K562 (cell line): Measurements from ENCODE around the gene SLC22A7. TPM values are rescaled to one million over a fixed set of nuclear protein-coding genes. Genes with fewer than 3 reads are reported as not detected.

Experiments used
- ARID2 ChIP-seq: fragments of 450-650 bp; IDR thresholded peaks from 2 replicates; pipeline ENCODE4 v1.6.1; 2017; ENCODE audit warnings: antibody characterized with exemption, mild to moderate bottlenecking
- ATF4 ChIP-seq: fragments of 450-650 bp; formaldehyde crosslinking; IDR thresholded peaks from 2 replicates; pipeline ENCODE4 v1.4.0; 2022; ENCODE audit warnings: mild to moderate bottlenecking, moderate library complexity
- DACH1 ChIP-seq: fragments of 450-650 bp; IDR thresholded peaks from 2 replicates; pipeline ENCODE4 v1.6.1; 2018; ENCODE audit not compliant: partially characterized antibody
- HEY1 ChIP-seq: fragments of 250-450 bp; sonication (Bioruptor Pico); IDR thresholded peaks from 2 replicates; pipeline ENCODE4 v1.5.0; 2020; ENCODE audit warnings: mild to moderate bottlenecking, moderate library complexity, borderline replicate concordance
- ILF3 ChIP-seq: fragments of 450-650 bp; IDR thresholded peaks from 2 replicates; pipeline ENCODE4 v1.6.1; 2018; ENCODE audit warnings: antibody characterized with exemption, mild to moderate bottlenecking, moderate library complexity, borderline replicate concordance
- MCM5 ChIP-seq: fragments of 450-650 bp; IDR thresholded peaks from 2 replicates; pipeline ENCODE4 v1.6.1; 2016; ENCODE audit warnings: low read depth
- MLX ChIP-seq, 2 experiments: fragments of 450-650 bp in 1 of 2; sonication (generic) in 1 of 2; formaldehyde crosslinking; conservative IDR thresholded peaks; 2 replicates each; pipeline versions ENCODE4 v1.4.0 to v1.8.1; 2020 to 2022; ENCODE audit warnings: mild to moderate bottlenecking in 1 of 2, missing genetic modification reagents in 1 of 2
- NFIX ChIP-seq: fragments of 250-450 bp; sonication (Bioruptor Pico); IDR thresholded peaks from 2 replicates; pipeline ENCODE4 v1.4.0; 2020; ENCODE audit warnings: low read depth, mild to moderate bottlenecking, moderate library complexity
- SMC3 ChIP-seq: conservative IDR thresholded peaks from 2 replicates; pipeline ENCODE4 v1.6.1; 2011; ENCODE audit warnings: low read depth, low read length, improper control_type of control experiment; ENCODE audit not compliant: insufficient read depth
- SRSF3 ChIP-seq: fragments of 200-400 bp; formaldehyde crosslinking; IDR thresholded peaks from 2 replicates; pipeline ENCODE4 v1.6.1; 2016; ENCODE audit warnings: mild to moderate bottlenecking, low read length, moderate library complexity; ENCODE audit not compliant: insufficient read depth
- SRSF9 ChIP-seq: fragments of 200-400 bp; formaldehyde crosslinking; IDR thresholded peaks from 2 replicates; pipeline ENCODE4 v1.6.1; 2017; ENCODE audit warnings: low read depth, low read length, borderline replicate concordance
- STAG1 ChIP-seq: sonication (generic); formaldehyde crosslinking; IDR thresholded peaks from 2 replicates; pipeline ENCODE4 v1.5.0; 2020; ENCODE audit warnings: missing genetic modification reagents, borderline replicate concordance
- TCF7L2 ChIP-seq: fragments of 150-350 bp; IDR thresholded peaks from 2 replicates; pipeline ENCODE4 v1.6.1; 2016; ENCODE audit warnings: low read depth, mild to moderate bottlenecking, low read length, moderate library complexity
- TCFL5 ChIP-seq: fragments of 250-450 bp; sonication (Bioruptor Pico); conservative IDR thresholded peaks from 2 replicates; pipeline ENCODE4 v1.6.1; 2021; ENCODE audit warnings: mild to moderate bottlenecking, moderate library complexity, matching md5 sums
- XRCC5 ChIP-seq: fragments of 200-400 bp; formaldehyde crosslinking; IDR thresholded peaks from 2 replicates; pipeline ENCODE4 v1.6.1; 2017; ENCODE audit warnings: low read depth, mild to moderate bottlenecking, low read length
- YY1 ChIP-seq, 3 experiments: IDR thresholded peaks; 2 replicates each; pipeline ENCODE4 v1.6.1; 2011; ENCODE audit warnings: low read length in 2 of 3, mild to moderate bottlenecking in 2 of 3, moderate library complexity in 2 of 3, borderline replicate concordance in 1 of 3, control low read depth in 1 of 3, low read depth in 1 of 3; ENCODE audit not compliant: insufficient read depth in 3 of 3, insufficient replicate concordance in 2 of 3, control insufficient read depth in 1 of 3, insufficient read length in 1 of 3; ENCODE audit errors: extremely low read depth in 1 of 3
- ZBTB33 ChIP-seq: sonication (generic); formaldehyde crosslinking; IDR thresholded peaks from 2 replicates; pipeline ENCODE4 v1.8.1; 2023; ENCODE audit warnings: mild to moderate bottlenecking, missing genetic modification reagents
- ZNF12 ChIP-seq: sonication (generic); formaldehyde crosslinking; IDR thresholded peaks from 2 replicates; pipeline ENCODE4 v1.4.0; 2020; ENCODE audit warnings: mild to moderate bottlenecking, missing genetic modification reagents
- ZNF124 ChIP-seq: sonication (generic); formaldehyde crosslinking; IDR thresholded peaks from 2 replicates; pipeline ENCODE4 v1.8.1; 2022; ENCODE audit warnings: missing genetic modification reagents
- ZNF263 ChIP-seq: sonication (generic); formaldehyde crosslinking; IDR thresholded peaks from 2 replicates; pipeline ENCODE4 v1.8.0; 2022; ENCODE audit warnings: mild to moderate bottlenecking, missing genetic modification reagents, borderline replicate concordance
- ZNF707 ChIP-seq: fragments of 250-450 bp; sonication (Bioruptor Pico); conservative IDR thresholded peaks from 2 replicates; pipeline ENCODE4 v1.8.0; 2022; ENCODE audit warnings: inconsistent platforms, mild to moderate bottlenecking, moderate library complexity
- ZNF77 ChIP-seq: fragments of 250-450 bp; sonication (Bioruptor Pico); IDR thresholded peaks from 2 replicates; pipeline ENCODE4 v1.5.0; 2020
- polyA plus RNA-seq, 8 experiments: library from polyadenylated mRNA; depleted of rRNA in 4 of 8; stranded (reverse) in 5 of 8; unstranded in 3 of 8; fragments of >200 nt; fragmentation: Nextera tagmentation in 2 of 8; fragmentation: Illumina TruSeq in 1 of 8; extraction: Ambion mirVana in 2 of 8; extraction: Trizol in 1 of 8; gene quantifications; 2 replicates each; pipeline versions ENCODE4 v1.2.1 to v1.2.3, GENCODE V29; 2011 to 2014; ENCODE audit warnings: inconsistent platforms in 1 of 8, missing spikeins in 1 of 8
- total RNA-seq, 7 experiments: library from RNA; depleted of rRNA in 6 of 7; stranded (reverse); fragments of >200 nt in 6 of 7; fragmentation: Illumina TruSeq in 2 of 7; extraction: Trizol in 2 of 7; gene quantifications; 2 replicates each; pipeline versions ENCODE4 v1.2.1 to v1.2.3, GENCODE V29; 2011 to 2021; ENCODE audit warnings: low replicate concordance in 1 of 7
- TF ChIP-seq, protein P1 (sequence below): fragments of 250-450 bp; sonication (Bioruptor Pico); IDR thresholded peaks from 2 replicates; pipeline ENCODE4 v1.8.0; 2022; ENCODE audit warnings: inconsistent platforms, mild to moderate bottlenecking, moderate library complexity, borderline replicate concordance

Gene SLC22A7
- total and polyA plus RNA-seq, 9 of the 15 experiments (the other 6 are each of a cell fraction or from before 2014, with no cell fraction given), result not detected

DNA sequence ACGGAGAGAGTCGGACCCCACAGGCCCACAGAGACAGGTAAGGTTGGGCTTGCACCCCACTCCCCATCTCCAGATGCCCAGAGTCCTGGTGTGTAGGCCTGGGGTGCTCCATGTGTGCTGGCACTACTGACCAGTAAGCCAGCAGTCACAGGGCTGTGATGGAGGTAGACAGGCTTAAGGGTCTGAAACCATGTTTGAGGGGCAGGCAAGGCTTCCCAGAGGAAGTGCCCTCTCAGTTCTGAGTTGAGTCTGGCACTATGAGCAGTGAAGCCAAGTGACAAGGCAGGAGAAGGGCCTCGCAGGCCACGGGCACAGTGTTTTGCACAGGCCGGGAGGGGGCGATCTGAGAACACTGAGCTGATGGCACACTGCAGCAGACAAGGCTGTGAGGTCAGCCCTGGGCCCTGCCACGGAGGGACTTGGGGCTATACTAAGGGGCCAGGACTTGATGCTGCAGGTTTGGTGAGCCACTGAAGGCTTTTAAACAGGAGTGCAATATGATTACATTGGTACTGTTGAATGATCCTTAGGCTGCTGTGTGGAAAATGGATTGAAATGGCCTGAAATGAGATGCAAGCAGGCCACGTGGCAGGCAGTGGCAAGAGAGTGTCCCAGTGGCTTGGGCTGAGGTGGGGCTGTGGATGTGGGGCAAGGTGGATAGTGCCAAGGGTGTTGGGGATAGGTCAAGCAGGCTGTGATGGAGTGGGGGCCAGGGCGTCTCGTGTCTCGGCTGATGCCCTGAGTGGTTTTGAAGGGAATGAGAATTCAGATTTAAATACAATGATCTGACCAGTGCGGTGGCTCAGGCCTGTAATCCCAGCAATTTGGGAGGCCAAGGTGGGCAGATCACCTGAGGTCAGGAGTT, 34.5 kb upstream of the SLC22A7 start (continued):
- TF ChIP-seq TCF7L2 (no peak), SRSF9 (no peak), HEY1 (CRISPR knock-in tag) (no peak), ARID2 (peak; percentile 86), ILF3 (no peak), SMC3 (peak; percentile 93), MLX (CRISPR knock-in tag; conservative IDR thresholded peaks at IDR 0.05) (no peak), ZNF12 (no peak), ZNF707 (CRISPR knock-in tag) (no peak), DACH1 (no peak), NFIX (CRISPR knock-in tag) (no peak), SRSF3 (no peak), ZBTB33 (no peak), MCM5 (no peak), YY1 (IDR thresholded peaks at IDR 0.05; ENCODE audit: borderline replicate concordance in 1 of 3, control insufficient read depth in 1 of 3, extremely low read depth in 1 of 3, insufficient read depth in 3 of 3, insufficient read length in 1 of 3, insufficient replicate concordance in 2 of 3, low read depth in 1 of 3, low read length in 2 of 3) (no peak), TCFL5 (CRISPR knock-in tag) (no peak), ZNF124 (CRISPR knock-in tag) (no peak), ZNF77 (CRISPR knock-in tag) (no peak), STAG1 (CRISPR knock-in tag) (peak; percentile 83; the same call in 1 of the 2 replicates), ZNF263 (CRISPR knock-in tag) (no peak), XRCC5 (peak; percentile 85), ATF4 (CRISPR knock-in tag) (no peak)
- TF ChIP-seq, protein P1, sequence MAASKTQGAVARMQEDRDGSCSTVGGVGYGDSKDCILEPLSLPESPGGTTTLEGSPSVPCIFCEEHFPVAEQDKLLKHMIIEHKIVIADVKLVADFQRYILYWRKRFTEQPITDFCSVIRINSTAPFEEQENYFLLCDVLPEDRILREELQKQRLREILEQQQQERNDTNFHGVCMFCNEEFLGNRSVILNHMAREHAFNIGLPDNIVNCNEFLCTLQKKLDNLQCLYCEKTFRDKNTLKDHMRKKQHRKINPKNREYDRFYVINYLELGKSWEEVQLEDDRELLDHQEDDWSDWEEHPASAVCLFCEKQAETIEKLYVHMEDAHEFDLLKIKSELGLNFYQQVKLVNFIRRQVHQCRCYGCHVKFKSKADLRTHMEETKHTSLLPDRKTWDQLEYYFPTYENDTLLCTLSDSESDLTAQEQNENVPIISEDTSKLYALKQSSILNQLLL (CRISPR knock-in tag), result no peak
